HG02642 (cell line): ENCODE measurements around the gene CMKLR1.

ENCODE experiments used
- ATAC-seq: cut with Tn5 transposase; IDR thresholded peaks from one replicate; pipeline ENCODE4 v1.9.1; 2021; ENCODE audit warnings: mild to moderate bottlenecking; ENCODE audit not compliant: unreplicated experiment, poor library complexity

CMKLR1 gene

GRCh38 chr12:108338915-108339657, at the start of gene CMKLR1:
Gene CMKLR1 (minus strand): TSS chr12:108339311. CDS start chr12:108293591, 45,720 bp downstream.
- ATAC-seq: no peak

- no peak for ATAC-seq
These were observed 48.7 kb upstream of the CMKLR1 start for GRCh38 chr12:108387771-108388170.

GRCh38 chr12:108386709-108387360, 47.7 kb upstream of the CMKLR1 start:
- ATAC-seq: no peak

- ATAC-seq: no peak
These were observed 43.3 kb upstream of the CMKLR1 start for GRCh38 chr12:108382437-108382801.

GRCh38 chr12:108381787-108382436, 42.8 kb upstream of the CMKLR1 start:
- ATAC-seq: no peak

- no peak for ATAC-seq
These were observed 41.3 kb upstream of the CMKLR1 start for GRCh38 chr12:108380382-108380781.

- no peak for ATAC-seq
These were observed 40.7 kb upstream of the CMKLR1 start for GRCh38 chr12:108379823-108380222.

GRCh38 chr12:108378926-108379325, 39.8 kb upstream of the CMKLR1 start:
- no peak for ATAC-seq

GRCh38 chr12:108377260-108377659, 38.1 kb upstream of the CMKLR1 start:
- ATAC-seq: no peak

GRCh38 chr12:108375986-108376663, 37.0 kb upstream of the CMKLR1 start:
- ATAC-seq: no peak

GRCh38 chr12:108374596-108375320, 35.6 kb upstream of the CMKLR1 start:
- no peak for ATAC-seq

- no peak for ATAC-seq
These were observed 34.0 kb upstream of the CMKLR1 start for GRCh38 chr12:108373111-108373510.

GRCh38 chr12:108371801-108372344, 32.8 kb upstream of the CMKLR1 start:
- ATAC-seq: no peak

- ATAC-seq: no peak
These were observed 31.3 kb upstream of the CMKLR1 start for GRCh38 chr12:108370415-108370814.

GRCh38 chr12:108369736-108370396, 30.8 kb upstream of the CMKLR1 start:
- no peak for ATAC-seq

- no peak for ATAC-seq
These were observed 29.0 kb upstream of the CMKLR1 start for GRCh38 chr12:108368089-108368488.

GRCh38 chr12:108367436-108367835, 28.3 kb upstream of the CMKLR1 start:
- ATAC-seq: no peak

- ATAC-seq: no peak
These were observed 26.2 kb upstream of the CMKLR1 start for GRCh38 chr12:108365324-108365723.

GRCh38 chr12:108364879-108365278, 25.8 kb upstream of the CMKLR1 start:
- no peak for ATAC-seq
